Osteocyte (in vitro differentiated cells): ENCODE data around the gene PCNX3. TPM values are rescaled to one million over a fixed set of nuclear protein-coding genes. Genes with fewer than 3 reads are reported as not detected.
A peak's percentile ranks its signal among the peaks of the same experiment; 100 is the strongest.

Source experiments
- DNase-seq: peaks from one replicate; pipeline ENCODE4 v3.0.0; 2021; ENCODE audit warnings: mixed read lengths; ENCODE audit not compliant: unreplicated experiment; ENCODE audit errors: extremely low spot score
- H3K27ac Mint-ChIP-seq: one replicate; pipeline ENCODE4 v1.8.0; 2021; ENCODE audit warnings: mild to moderate bottlenecking, mixed read lengths; ENCODE audit not compliant: unreplicated experiment
- H3K27me3 Mint-ChIP-seq: one replicate; pipeline ENCODE4 v1.8.0; 2021; ENCODE audit warnings: mixed read lengths; ENCODE audit not compliant: unreplicated experiment
- H3K36me3 Mint-ChIP-seq: one replicate; pipeline ENCODE4 v1.8.0; 2021; ENCODE audit warnings: mixed read lengths; ENCODE audit not compliant: unreplicated experiment
- H3K4me1 Mint-ChIP-seq: one replicate; pipeline ENCODE4 v1.8.0; 2021; ENCODE audit warnings: mixed read lengths; ENCODE audit not compliant: unreplicated experiment
- H3K4me3 Mint-ChIP-seq: one replicate; pipeline ENCODE4 v1.8.0; 2021; ENCODE audit warnings: mild to moderate bottlenecking, moderate library complexity, mixed read lengths; ENCODE audit not compliant: unreplicated experiment
- H3K9me3 Mint-ChIP-seq: one replicate; pipeline ENCODE4 v1.8.0; 2021; ENCODE audit warnings: mixed read lengths; ENCODE audit not compliant: unreplicated experiment
- total RNA-seq: library from RNA; stranded (reverse); gene quantifications from 2 replicates; pipeline ENCODE4 v1.2.1, GENCODE V29; 2021
- TF ChIP-seq, protein P1 (sequence below): fragments of 200-600 bp; sonication (generic); IDR thresholded peaks from 2 replicates; pipeline ENCODE4 v1.5.0; 2021; ENCODE audit warnings: antibody characterized with exemption, mild to moderate bottlenecking, moderate library complexity

Gene PCNX3
- total RNA-seq, 1 donor from 2014 or later, result 49.8 TPM

DNA sequence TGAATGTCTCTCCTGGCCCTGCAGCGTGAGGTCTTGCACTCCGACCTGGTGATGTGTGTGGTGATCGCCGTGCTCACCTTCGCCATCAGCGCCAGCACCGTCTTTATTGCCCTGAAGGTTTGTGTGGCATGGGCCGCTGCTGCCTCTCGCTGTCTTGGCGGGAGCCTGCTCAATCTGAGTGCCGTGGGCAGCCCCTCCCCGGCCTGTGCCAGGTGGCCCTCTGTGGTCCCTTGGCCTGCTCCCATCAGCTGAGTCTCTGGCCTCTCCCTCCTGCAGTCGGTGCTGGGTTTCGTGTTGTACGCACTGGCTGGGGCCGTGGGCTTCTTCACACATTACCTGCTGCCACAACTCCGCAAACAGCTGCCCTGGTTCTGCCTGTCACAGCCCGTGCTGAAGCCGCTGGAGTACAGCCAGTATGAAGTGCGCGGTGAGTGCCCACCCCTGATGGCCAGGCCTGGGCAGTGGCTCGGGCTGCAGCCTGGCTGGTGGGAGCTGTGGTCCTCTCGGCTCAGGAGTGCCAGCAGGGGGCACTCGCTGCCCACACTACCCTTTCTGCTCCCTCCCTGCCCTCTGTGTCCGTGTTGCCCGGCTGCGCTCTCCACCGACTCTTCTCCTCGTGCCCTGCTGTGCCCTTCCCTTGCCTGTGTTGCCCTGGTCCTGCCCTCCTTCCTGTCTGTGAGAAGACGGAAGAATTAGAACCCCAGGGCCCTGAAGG, 10.2 kb downstream of the PCNX3 start:
- Mint-ChIP-seq H3K4me1 (no peaks in the 10 kb centered on the region), H3K9me3 (no peaks in the 10 kb centered on the region), H3K27me3 (no peaks in the 10 kb centered on the region), H3K36me3 (peaks cover 32% of the 10 kb centered on the region), H3K27ac (no peak overlapping the region), H3K4me3 (no peak overlapping the region)
- DNase-seq, result no peak
- TF ChIP-seq, protein P1, sequence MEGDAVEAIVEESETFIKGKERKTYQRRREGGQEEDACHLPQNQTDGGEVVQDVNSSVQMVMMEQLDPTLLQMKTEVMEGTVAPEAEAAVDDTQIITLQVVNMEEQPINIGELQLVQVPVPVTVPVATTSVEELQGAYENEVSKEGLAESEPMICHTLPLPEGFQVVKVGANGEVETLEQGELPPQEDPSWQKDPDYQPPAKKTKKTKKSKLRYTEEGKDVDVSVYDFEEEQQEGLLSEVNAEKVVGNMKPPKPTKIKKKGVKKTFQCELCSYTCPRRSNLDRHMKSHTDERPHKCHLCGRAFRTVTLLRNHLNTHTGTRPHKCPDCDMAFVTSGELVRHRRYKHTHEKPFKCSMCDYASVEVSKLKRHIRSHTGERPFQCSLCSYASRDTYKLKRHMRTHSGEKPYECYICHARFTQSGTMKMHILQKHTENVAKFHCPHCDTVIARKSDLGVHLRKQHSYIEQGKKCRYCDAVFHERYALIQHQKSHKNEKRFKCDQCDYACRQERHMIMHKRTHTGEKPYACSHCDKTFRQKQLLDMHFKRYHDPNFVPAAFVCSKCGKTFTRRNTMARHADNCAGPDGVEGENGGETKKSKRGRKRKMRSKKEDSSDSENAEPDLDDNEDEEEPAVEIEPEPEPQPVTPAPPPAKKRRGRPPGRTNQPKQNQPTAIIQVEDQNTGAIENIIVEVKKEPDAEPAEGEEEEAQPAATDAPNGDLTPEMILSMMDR, result peak; percentile 52

DNA sequence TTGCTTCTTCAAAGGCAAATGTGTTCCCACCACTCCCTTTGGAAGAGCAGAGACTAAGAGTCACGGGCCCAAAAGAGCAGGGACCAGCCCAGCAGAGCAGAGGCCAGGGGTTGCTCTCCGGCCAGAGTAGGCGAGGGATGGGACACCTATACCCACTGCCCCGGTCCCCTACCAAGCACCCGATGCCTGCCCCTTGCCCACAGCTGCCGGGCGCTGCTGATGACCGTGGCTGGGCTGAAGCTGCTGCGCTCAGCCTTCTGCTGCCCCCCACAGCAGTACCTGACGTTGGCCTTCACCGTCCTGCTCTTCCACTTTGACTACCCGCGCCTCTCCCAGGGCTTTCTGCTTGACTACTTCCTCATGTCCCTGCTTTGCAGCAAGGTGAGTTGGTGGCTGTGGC, 11.6 kb downstream of the PCNX3 start:
- H3K36me3 Mint-ChIP-seq, result peaks cover 27% of the 10 kb centered on the region

DNA sequence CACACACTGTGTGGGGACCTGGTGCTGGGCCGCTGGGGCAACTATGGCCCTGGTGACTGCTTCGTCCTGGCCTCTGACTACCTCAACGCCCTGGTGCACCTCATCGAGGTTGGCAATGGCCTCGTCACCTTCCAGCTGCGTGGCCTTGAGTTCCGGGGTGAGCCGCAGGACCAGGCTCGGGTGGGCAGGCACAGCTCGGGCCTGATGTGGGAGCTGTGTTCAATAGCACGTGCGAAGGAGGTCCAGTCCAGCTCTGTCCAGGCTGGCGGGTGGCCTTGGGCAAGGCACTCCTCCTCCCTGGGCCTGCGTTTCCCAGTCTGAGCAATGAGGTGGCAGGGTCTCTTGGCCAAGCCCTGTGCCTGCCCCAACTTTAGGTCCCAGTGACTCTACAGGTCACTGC, 14.0 kb downstream of the PCNX3 start:
- Mint-ChIP-seq H3K4me3 (no peak overlapping the region), H3K36me3 (peaks cover 23% of the 10 kb centered on the region), H3K27me3 (no peaks in the 10 kb centered on the region), H3K9me3 (no peaks in the 10 kb centered on the region), H3K4me1 (no peaks in the 10 kb centered on the region), H3K27ac (no peak overlapping the region)
- DNase-seq, result no peak
- TF ChIP-seq, protein P1, result no peak

More for the DNA sequence above, 11.6 kb downstream of the PCNX3 start:
- DNase-seq, result no peak
- no peak overlapping the region for H3K4me3 Mint-ChIP-seq
- no peaks in the 10 kb centered on the region for H3K9me3 Mint-ChIP-seq
- H3K4me1 Mint-ChIP-seq, result no peaks in the 10 kb centered on the region
- no peaks in the 10 kb centered on the region for H3K27me3 Mint-ChIP-seq
- no peak overlapping the region for H3K27ac Mint-ChIP-seq
- TF ChIP-seq, protein P1, result no peak

DNA sequence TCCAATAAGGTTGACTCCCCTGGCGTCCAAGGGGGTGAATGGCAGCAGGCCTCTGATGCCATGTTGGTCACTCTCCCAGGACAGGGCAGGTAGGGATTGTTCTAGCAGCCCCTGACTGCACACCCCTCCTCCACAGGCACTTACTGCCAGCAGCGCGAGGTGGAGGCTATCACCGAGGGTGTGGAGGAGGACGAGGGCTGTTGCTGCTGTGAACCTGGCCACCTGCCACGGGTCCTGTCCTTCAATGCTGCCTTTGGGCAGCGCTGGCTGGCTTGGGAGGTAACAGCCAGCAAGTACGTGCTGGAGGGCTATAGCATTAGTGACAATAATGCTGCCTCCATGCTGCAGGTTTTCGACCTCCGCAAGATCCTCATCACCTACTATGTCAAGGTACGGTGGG, 14.6 kb downstream of the PCNX3 start:
- Mint-ChIP-seq H3K4me1 (no peaks in the 10 kb centered on the region), H3K27ac (no peak overlapping the region), H3K4me3 (no peak overlapping the region), H3K36me3 (peaks cover 25% of the 10 kb centered on the region), H3K9me3 (no peaks in the 10 kb centered on the region), H3K27me3 (no peaks in the 10 kb centered on the region)
- TF ChIP-seq, protein P1, result no peak
- DNase-seq, result no peak

DNA sequence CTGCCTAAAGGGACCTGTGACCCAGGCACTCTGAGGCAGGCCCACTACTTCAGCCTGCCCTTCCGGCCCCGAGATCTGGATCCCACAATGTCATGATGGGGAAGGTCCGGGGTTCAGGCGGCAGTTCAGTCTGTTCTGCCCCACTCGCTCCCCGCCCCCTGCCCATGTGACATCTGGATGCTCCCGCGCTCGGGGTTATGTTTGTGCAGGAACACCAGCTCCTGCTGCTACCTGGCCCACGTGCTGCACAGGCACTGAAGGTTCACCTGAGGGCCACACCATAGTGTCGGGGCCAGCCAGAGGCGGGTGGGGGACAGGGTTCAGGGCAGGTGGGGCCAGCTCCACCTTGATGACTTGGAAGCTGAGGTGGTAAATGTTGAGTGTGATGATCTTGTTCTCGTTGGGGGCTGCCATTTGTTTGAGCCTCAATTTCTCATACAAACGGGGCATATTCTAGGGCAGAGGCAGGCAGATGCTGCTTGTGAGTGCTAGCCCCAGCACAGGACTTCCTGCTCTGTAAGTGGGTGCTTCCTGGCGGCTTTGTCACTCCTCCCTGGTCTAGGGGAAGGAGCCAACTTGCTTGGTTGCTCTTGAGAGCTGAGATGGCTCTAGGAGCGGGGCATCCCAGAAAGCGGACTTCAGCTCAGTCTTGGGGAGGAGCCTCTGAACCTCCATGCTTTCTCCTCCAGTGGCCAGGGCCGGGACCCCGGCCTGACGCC, 18.0 kb downstream of the PCNX3 start:
- peaks cover 21% of the 10 kb centered on the region for H3K36me3 Mint-ChIP-seq
- TF ChIP-seq, protein P1, result no peak
- H3K27ac Mint-ChIP-seq, result no peak overlapping the region
- no peak for DNase-seq
- H3K4me1 Mint-ChIP-seq, result peaks cover 12% of the 10 kb centered on the region
- no peaks in the 10 kb centered on the region for H3K27me3 Mint-ChIP-seq
- H3K9me3 Mint-ChIP-seq, result no peaks in the 10 kb centered on the region
- H3K4me3 Mint-ChIP-seq, result no peak overlapping the region
